Erythroblast (primary cell): ENCODE measurements around the gene C17orf113.

Experiments
- GATA1 ChIP-seq: IDR thresholded peaks from 2 replicates; pipeline ENCODE4 v1.6.1; 2011; ENCODE audit warnings: low read depth, mild to moderate bottlenecking, control low read depth, low read length, moderate library complexity
- POLR2A ChIP-seq: IDR thresholded peaks from 2 replicates; pipeline ENCODE4 v1.6.1; 2011; ENCODE audit warnings: mild to moderate bottlenecking, low read length

DNA sequence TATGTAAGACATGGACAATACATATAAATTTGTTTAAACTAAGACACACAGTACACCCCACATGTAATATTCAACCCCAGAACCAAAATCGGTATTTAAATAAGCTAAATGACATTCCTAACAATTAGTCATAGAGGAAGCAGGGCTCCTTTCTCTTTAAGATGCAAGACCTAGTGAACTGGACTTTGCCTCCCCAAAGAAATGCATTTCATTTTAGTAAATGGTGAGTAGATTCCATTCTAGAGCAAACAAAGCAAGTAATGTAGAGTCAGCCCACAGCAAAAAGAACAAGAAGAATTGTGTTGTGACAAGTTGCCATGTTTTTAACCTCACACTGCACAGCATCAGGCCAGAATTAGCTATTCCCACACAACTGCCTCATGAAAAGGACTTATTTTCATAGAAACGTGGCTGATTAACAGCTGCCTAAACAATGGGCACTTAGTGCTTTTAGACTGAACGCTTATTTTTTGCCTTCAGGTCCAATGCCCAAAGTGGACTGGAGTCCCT is 47.6 kb downstream of the C17orf113 start:
- no peak for TF ChIP-seq POLR2A
- no peak for TF ChIP-seq GATA1
